GM12878 (cell line): Measurements from ENCODE around the gene RFC3. TPM values are rescaled to one million over a fixed set of nuclear protein-coding genes. Genes with fewer than 3 reads are reported as not detected.

Experiments
- ATAC-seq: fragments of 200-7000 bp; cut with Tn5 transposase; 3 replicates; pipeline ENCODE4 v1.9.1; 2020; ENCODE audit warnings: mild to moderate bottlenecking, moderate library complexity
- BruUV-seq: library from RNA; stranded (reverse); fragments of 400-500 nt; replicated peaks from 2 replicates; lab custom pipeline; 2021; lab: Mats Ljungman, UMichigan
- CTCF ChIA-PET: fragments of 300-600 bp; sonication (Branson Sonifier 250); formaldehyde crosslinking; extraction: SDS; loops from one replicate; lab custom pipeline; 2021; ENCODE audit warnings: inconsistent platforms; lab: Yijun Ruan, JAX
- POLR2A ChIA-PET: fragments of 350-600 bp; formaldehyde crosslinking; extraction: SDS; loops from one replicate; lab custom pipeline; 2021; ENCODE audit warnings: inconsistent platforms; lab: Charles Lee
- RAD21 ChIA-PET: fragments of 300-600 bp; sonication (Branson Sonifier 250); formaldehyde crosslinking; loops from one replicate; lab custom pipeline; 2023; ENCODE audit warnings: antibody characterized with exemption; ENCODE audit not compliant: unreplicated experiment; lab: Charles Lee
- SMC1A ChIA-PET: fragments of 300-600 bp; sonication (Branson Sonifier 250); formaldehyde crosslinking; loops from one replicate; lab custom pipeline; 2023; ENCODE audit not compliant: unreplicated experiment, uncharacterized antibody; lab: Charles Lee
- DNase-seq: peaks from one replicate; pipeline ENCODE4 v3.0.0-alpha.2; 2011; ENCODE audit warnings: low read depth, low spot score
- FAIRE-seq: peaks from 3 replicates; lab custom pipeline; 2011; peaks lifted over from hg19 to GRCh38; lab: Jason Lieb, UNC
- H2AFZ ChIP-seq: 2 replicates; pipeline ENCODE4 v1.6.0; 2011; ENCODE audit warnings: low read depth, low read length, control low read depth; ENCODE audit not compliant: control insufficient read depth
- H3K27ac ChIP-seq: 2 replicates; pipeline ENCODE4 v1.5.1; 2011; ENCODE audit warnings: control low read depth; ENCODE audit not compliant: control insufficient read depth, insufficient read depth
- H3K27me3 ChIP-seq, 2 experiments: replicated peaks in 1 of 2; 2 replicates each; pipeline versions ENCODE4 v1.6.0 to v1.6.1; 2011; ENCODE audit warnings: low read length in 1 of 2; ENCODE audit not compliant: control insufficient read depth in 2 of 2, insufficient read depth in 2 of 2
- H3K36me3 ChIP-seq, 2 experiments: 2 replicates each; pipeline ENCODE4 v1.5.1; 2011; ENCODE audit warnings: low read length in 1 of 2; ENCODE audit not compliant: control insufficient read depth in 2 of 2, insufficient read depth in 2 of 2
- H3K4me1 ChIP-seq: 2 replicates; pipeline ENCODE4 v1.6.1; 2011; ENCODE audit warnings: mild to moderate bottlenecking, low read length, moderate library complexity, mixed read lengths; ENCODE audit not compliant: control insufficient read depth, insufficient read depth
- H3K4me2 ChIP-seq: 2 replicates; pipeline ENCODE4 v1.6.0; 2011; ENCODE audit warnings: control low read depth; ENCODE audit not compliant: control insufficient read depth, insufficient read depth
- H3K4me3 ChIP-seq: fragments of 200-600 bp; sonication (generic); 2 replicates; pipeline ENCODE4 v1.5.1; 2016
- H3K79me2 ChIP-seq: 2 replicates; pipeline ENCODE4 v1.6.0; 2011; ENCODE audit warnings: low read length; ENCODE audit not compliant: control insufficient read depth, insufficient read depth
- H3K9ac ChIP-seq: 2 replicates; pipeline ENCODE4 v1.8.0; 2011; ENCODE audit warnings: low read length, control low read depth, mixed read lengths; ENCODE audit not compliant: control insufficient read depth, insufficient read depth
- H3K9me3 ChIP-seq: replicated peaks from 3 replicates; pipeline ENCODE4 v1.5.1; 2011; ENCODE audit warnings: mild to moderate bottlenecking, low read length; ENCODE audit not compliant: control insufficient read depth, insufficient read depth
- H4K20me1 ChIP-seq: 2 replicates; pipeline ENCODE4 v1.6.0; 2011; ENCODE audit not compliant: control insufficient read depth, insufficient read depth
- ATF7 ChIP-seq: fragments of 450-650 bp; IDR thresholded peaks from 2 replicates; pipeline ENCODE4 v1.6.1; 2016; ENCODE audit warnings: low read depth, mild to moderate bottlenecking
- BCL11A ChIP-seq: IDR thresholded peaks from 2 replicates; pipeline ENCODE4 v1.6.1; 2011; ENCODE audit warnings: low read depth, low read length
- BHLHE40 ChIP-seq, 2 experiments: fragments of 450-650 bp in 1 of 2; IDR thresholded peaks; 2 replicates each; pipeline ENCODE4 v1.6.1; 2011 to 2017; ENCODE audit warnings: low read depth in 2 of 2, borderline replicate concordance in 1 of 2, improper control_type of control experiment in 1 of 2, low read length in 1 of 2, mild to moderate bottlenecking in 1 of 2
- CBX3 ChIP-seq: fragments of 200-600 bp; sonication (generic); IDR thresholded peaks from 2 replicates; pipeline ENCODE4 v1.6.1; 2016; ENCODE audit warnings: low read depth, borderline replicate concordance
- CHD1 ChIP-seq: IDR thresholded peaks from 2 replicates; pipeline ENCODE4 v1.6.1; 2012; ENCODE audit warnings: low read depth, low read length, improper control_type of control experiment
- CREM ChIP-seq: IDR thresholded peaks from 2 replicates; pipeline ENCODE4 v1.6.1; 2014; ENCODE audit warnings: antibody characterized with exemption, low read depth
- EED ChIP-seq: sonication (generic); IDR thresholded peaks from 2 replicates; pipeline ENCODE4 v1.6.1; 2016; ENCODE audit warnings: antibody characterized with exemption, low read depth
- EP300 ChIP-seq, 2 experiments: fragments of 150-350 bp in 1 of 2; IDR thresholded peaks; 2 replicates each; pipeline ENCODE4 v1.6.1; 2011 to 2012; ENCODE audit warnings: low read depth in 2 of 2, low read length in 2 of 2, borderline replicate concordance in 1 of 2, improper control_type of control experiment in 1 of 2, inconsistent platforms in 1 of 2; ENCODE audit not compliant: control insufficient read depth in 1 of 2
- EZH2 ChIP-seq: IDR thresholded peaks from 2 replicates; pipeline ENCODE4 v1.6.1; 2012; ENCODE audit warnings: low read depth, mild to moderate bottlenecking, control low read depth, inconsistent platforms, low read length, borderline replicate concordance; ENCODE audit not compliant: control insufficient read depth
- GABPA ChIP-seq: IDR thresholded peaks from 2 replicates; pipeline ENCODE4 v1.6.1; 2014; ENCODE audit warnings: antibody characterized with exemption, low read depth, mild to moderate bottlenecking, inconsistent platforms
- JUNB ChIP-seq: IDR thresholded peaks from 2 replicates; pipeline ENCODE4 v1.6.1; 2016; ENCODE audit warnings: antibody characterized with exemption, mild to moderate bottlenecking
- NR2C1 ChIP-seq: fragments of 450-650 bp; IDR thresholded peaks from 2 replicates; pipeline ENCODE4 v1.6.1; 2017; ENCODE audit warnings: antibody characterized with exemption, mild to moderate bottlenecking, moderate library complexity
- PAX8 ChIP-seq: fragments of 450-650 bp; IDR thresholded peaks from 2 replicates; pipeline ENCODE4 v1.6.1; 2017; ENCODE audit warnings: mild to moderate bottlenecking, moderate library complexity
- PKNOX1 ChIP-seq: fragments of 450-650 bp; IDR thresholded peaks from 2 replicates; pipeline ENCODE4 v1.6.1; 2016; ENCODE audit warnings: mild to moderate bottlenecking
- SP1 ChIP-seq: IDR thresholded peaks from one replicate; pipeline ENCODE4 v1.6.1; 2011; ENCODE audit warnings: low read depth, low read length
- TAF1 ChIP-seq: IDR thresholded peaks from 2 replicates; pipeline ENCODE4 v1.6.1; 2011; ENCODE audit warnings: mild to moderate bottlenecking, low read depth, low read length, borderline replicate concordance
- TARDBP ChIP-seq: IDR thresholded peaks from 2 replicates; pipeline ENCODE4 v1.6.1; 2016; ENCODE audit warnings: borderline replicate concordance
- ZNF384 ChIP-seq: IDR thresholded peaks from 2 replicates; pipeline ENCODE4 v1.6.1; 2012; ENCODE audit warnings: low read depth, mild to moderate bottlenecking, low read length, improper control_type of control experiment, borderline replicate concordance
- ZZZ3 ChIP-seq: IDR thresholded peaks from 2 replicates; pipeline ENCODE4 v1.6.1; 2011; ENCODE audit warnings: low read depth; ENCODE audit not compliant: control insufficient read depth, insufficient read length
- WGBS: methylation state at CpG from one replicate; pipeline ENCODE4 v1.1.6; 2016; ENCODE audit warnings: low lambda C conversion rate; ENCODE audit not compliant: insufficient replicate concordance, insufficient coverage; ENCODE audit errors: missing lambda C conversion rate; 5-methylcytosine and 5-hydroxymethylcytosine counted together
- in situ Hi-C: fragments of 300-500 bp; cut with MboI; formaldehyde crosslinking; loops from 9 replicates; pipeline ENCODE4 v1.14.3; 2018; ENCODE audit warnings: mixed read lengths
- intact Hi-C: fragments of 100-400 bp; cut with micrococcal nuclease; formaldehyde crosslinking; loops from one replicate; pipeline ENCODE4 v1.14.2; 2022; ENCODE audit not compliant: unreplicated experiment
- polyA plus RNA-seq, 11 experiments: library from polyadenylated mRNA; depleted of rRNA in 4 of 11; unstranded in 6 of 11; stranded (reverse) in 5 of 11; fragments of >200 nt; fragmentation: Nextera tagmentation in 4 of 11; fragmentation: Illumina TruSeq in 1 of 11; extraction: Ambion mirVana in 4 of 11; extraction: Trizol in 1 of 11; gene quantifications; 1 replicate in 1 of 11; 2 replicates in 10 of 11; pipeline versions ENCODE4 v1.2.1 to v1.2.3, GENCODE V29; 2011 to 2016; ENCODE audit warnings: inconsistent platforms in 2 of 11, missing spikeins in 2 of 11, low read depth in 1 of 11
- total RNA-seq, 4 experiments: library from RNA; depleted of rRNA in 3 of 4; stranded (reverse); fragments of >200 nt in 3 of 4; fragmentation: Illumina TruSeq in 1 of 4; extraction: Trizol in 1 of 4; gene quantifications; 2 replicates each; pipeline versions ENCODE4 v1.2.1 to v1.2.3, GENCODE V29; 2013 to 2021
- TF ChIP-seq, protein P1 (sequence below): IDR thresholded peaks from 2 replicates; pipeline ENCODE4 v1.6.1; 2011; ENCODE audit warnings: mild to moderate bottlenecking, low read depth, low read length, moderate library complexity; ENCODE audit not compliant: insufficient replicate concordance

The RFC3 gene
- total and polyA plus RNA-seq, 10 of the 15 experiments (the other 5 are each of a cell fraction or from before 2014, with no cell fraction given) = 57.6 to 98.9 (median 81.3) TPM

DNA sequence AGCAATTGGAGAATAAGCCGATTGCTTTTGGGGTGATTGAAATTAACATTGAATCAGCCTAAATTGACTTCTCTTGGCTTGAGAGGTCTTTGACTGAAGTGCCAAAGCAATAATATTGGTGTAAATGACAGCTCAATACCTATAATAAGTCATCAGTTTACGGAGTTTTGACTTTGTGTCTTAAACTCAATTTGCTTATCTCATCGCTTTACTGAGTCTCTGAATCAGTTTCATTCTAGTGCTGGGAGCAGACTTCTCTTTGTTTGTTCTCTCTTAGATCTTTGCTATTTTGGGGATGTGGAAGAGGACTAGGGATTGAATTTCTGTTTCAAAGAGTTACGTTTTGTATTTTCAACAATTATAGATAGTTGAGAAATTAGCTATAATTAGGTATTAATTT, 7.1 kb downstream of the RFC3 start:
- RAD21 ChIA-PET = interaction anchor here (1.2 to 1.4 kb wide), 2 partner anchors 17 to 146 kb away, joined by 3 to 4 read pairs; no protein-coding TSS in a partner anchor
- CTCF ChIA-PET = interaction anchor here (1.2 to 1.5 kb wide), 2 partner anchors 24 to 26 kb away, joined by 4 to 5 read pairs; no protein-coding TSS in a partner anchor
- Histone ChIP-seq H3K4me3 (peak overlapping the region; percentile 6; the same call in 1 of the 2 replicates), H3K4me2 (0 out of 2 replicates have a peak overlapping the region, but pooled peaks have one; percentile 30), H4K20me1 (no peaks in the 10 kb centered on the region), H3K36me3 (peaks cover 5 to 12% of the 10 kb centered on the region in 2 experiments; a peak in 3 of 4 replicates), H3K79me2 (peaks cover 61% of the 10 kb centered on the region), H3K27ac (no peak overlapping the region), H3K9ac (no peak overlapping the region), H3K9me3 (no peaks in the 10 kb centered on the region), H3K4me1 (peaks cover 6% of the 10 kb centered on the region), H3K27me3 (no peaks in the 10 kb centered on the region), H2AFZ (no peak overlapping the region)
- FAIRE-seq = no peak
- no peak for TF ChIP-seq ATF7
- TF ChIP-seq EP300 (IDR thresholded peaks at IDR 0.05; ENCODE audit: borderline replicate concordance in 1 of 2, control insufficient read depth in 1 of 2, low read depth in 2 of 2, low read length in 2 of 2) = no peak
- no peak for TF ChIP-seq CREM
- TF ChIP-seq ZNF384 = no peak
- TF ChIP-seq GABPA = no peak
- no peak for TF ChIP-seq SP1
- TF ChIP-seq ZZZ3 = no peak
- no peak for TF ChIP-seq EZH2
- no peak for TF ChIP-seq JUNB
- TF ChIP-seq EED = no peak
- TF ChIP-seq BHLHE40 (IDR thresholded peaks at IDR 0.05; ENCODE audit: borderline replicate concordance in 1 of 2, low read depth in 2 of 2, low read length in 1 of 2) = no peak
- no peak for TF ChIP-seq PKNOX1
- no peak for TF ChIP-seq NR2C1
- no peak for TF ChIP-seq CBX3
- no peak for TF ChIP-seq CHD1
- no peak for TF ChIP-seq BCL11A
- no peak for TF ChIP-seq TARDBP
- TF ChIP-seq TAF1 = no peak
- TF ChIP-seq PAX8 = no peak
- TF ChIP-seq, protein P1, sequence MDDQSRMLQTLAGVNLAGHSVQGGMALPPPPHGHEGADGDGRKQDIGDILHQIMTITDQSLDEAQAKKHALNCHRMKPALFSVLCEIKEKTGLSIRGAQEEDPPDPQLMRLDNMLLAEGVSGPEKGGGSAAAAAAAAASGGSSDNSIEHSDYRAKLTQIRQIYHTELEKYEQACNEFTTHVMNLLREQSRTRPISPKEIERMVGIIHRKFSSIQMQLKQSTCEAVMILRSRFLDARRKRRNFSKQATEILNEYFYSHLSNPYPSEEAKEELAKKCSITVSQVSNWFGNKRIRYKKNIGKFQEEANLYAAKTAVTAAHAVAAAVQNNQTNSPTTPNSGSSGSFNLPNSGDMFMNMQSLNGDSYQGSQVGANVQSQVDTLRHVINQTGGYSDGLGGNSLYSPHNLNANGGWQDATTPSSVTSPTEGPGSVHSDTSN = no peak
- no TSS peak for BruUV-seq
- ATAC-seq = no peak
- POLR2A ChIA-PET = no interaction called here
- intact Hi-C loops (no loop called here), in situ Hi-C loops (no loop called here)
- SMC1A ChIA-PET = interaction anchor here (0.9 to 2.6 kb wide), 5 partner anchors 26 to 1340 kb away, joined by 3 to 7 read pairs (median 3); no protein-coding TSS in a partner anchor
- WGBS = 96% methylated on average over 4 of the region's 4 CpGs
- DNase-seq = no peak
